Epidermal melanocyte (primary cell): ENCODE results near the gene AGO3.
"Not testable (repeated sequence)": the region's sequence is repeated elsewhere in the genome, so short reads cannot be mapped to it uniquely, and the experiment has no call there.

Experiments
- DNase-seq: peaks from one replicate; pipeline ENCODE4 v3.0.0; 2011; ENCODE audit warnings: low spot score; ENCODE audit not compliant: insufficient read length

The AGO3 gene

DNA sequence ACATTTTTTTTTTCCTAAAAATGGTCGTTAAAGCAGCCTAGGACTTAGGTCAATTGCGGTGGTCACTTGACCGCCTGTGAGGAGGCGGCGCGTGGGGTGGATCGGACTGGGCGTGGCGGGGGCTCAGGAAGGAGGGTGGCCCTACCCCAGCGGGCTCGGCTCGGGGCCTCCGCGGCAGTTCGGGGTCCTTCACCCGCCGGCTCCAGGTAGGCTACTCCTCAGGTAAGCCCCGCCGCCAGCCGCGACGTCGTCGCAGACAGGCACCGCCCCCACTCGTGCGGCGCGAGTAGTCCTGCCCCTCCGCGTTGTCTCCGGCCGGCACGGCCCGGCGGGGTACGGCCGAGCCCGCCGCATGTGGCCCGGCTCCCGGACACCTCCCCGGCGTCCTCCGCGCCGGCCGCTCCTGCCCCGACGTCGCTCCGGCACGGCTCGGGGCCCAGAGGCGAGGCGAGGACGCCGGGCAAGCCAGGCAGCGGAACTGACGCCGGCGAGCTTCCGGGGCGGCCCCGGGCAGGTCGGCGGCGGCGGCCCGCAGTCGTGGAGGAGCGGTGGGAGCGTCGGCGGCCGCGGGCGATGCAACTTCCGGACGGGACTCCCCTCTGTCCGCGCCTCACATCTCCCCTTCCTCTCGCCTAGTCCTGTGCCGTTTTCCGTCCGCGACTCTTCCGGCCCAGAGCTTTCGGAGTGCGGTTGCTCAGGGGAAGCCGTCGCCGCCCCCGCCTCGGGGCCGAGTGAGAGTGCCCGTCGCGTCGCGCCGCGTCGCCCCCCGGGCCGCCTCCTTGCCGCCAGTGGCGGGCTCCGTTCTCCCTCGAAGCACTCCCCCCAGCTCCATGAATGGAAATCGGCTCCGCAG is at the start of gene AGO3:
Gene AGO3, plus strand, starts transcription at position 513 of the 853 bp plus-strand sequence. Its CDS starts 322 bp downstream, at position 835.
- peak; percentile 63 for DNase-seq

DNA sequence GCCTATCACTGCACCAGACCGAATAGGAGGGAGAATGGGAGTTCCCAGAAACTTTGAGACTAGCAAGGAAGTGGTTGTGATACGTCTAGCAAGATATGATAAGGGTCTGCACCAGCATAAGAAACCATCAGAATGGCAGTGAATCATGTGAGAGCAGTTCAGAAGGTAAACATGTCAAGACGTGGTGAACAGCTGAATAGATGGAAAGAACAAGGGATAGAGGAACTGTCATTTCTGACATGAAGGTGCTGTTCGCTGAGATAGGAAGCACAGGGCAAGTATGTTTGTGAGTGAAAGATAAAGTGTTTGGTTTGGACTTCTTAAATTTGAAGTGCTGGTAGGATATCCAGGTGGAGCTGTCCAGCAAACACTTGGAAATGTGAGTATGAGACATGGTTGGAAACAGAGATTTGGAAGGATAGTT is 49.0 kb upstream of the AGO3 start:
- no peak for DNase-seq

DNA sequence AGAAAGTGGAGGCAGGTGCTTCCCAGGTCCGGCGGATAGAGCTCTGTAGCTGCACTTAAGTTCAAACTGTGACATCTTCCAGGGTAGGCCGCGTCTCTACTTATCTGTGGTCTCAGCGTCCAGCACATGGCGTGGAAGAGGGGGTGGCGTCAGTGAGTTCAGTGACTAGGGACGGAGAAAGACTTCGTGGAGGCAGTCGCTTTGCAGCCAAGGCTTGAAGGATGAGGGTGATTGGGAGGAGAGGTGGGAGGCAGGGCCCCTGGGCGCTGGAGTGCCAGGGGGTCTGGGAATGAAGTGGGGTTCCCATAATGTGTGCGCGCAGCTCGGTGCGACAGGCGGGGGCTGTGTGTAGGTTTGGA is 48.3 kb upstream of the AGO3 start:
- no peak for DNase-seq

DNA sequence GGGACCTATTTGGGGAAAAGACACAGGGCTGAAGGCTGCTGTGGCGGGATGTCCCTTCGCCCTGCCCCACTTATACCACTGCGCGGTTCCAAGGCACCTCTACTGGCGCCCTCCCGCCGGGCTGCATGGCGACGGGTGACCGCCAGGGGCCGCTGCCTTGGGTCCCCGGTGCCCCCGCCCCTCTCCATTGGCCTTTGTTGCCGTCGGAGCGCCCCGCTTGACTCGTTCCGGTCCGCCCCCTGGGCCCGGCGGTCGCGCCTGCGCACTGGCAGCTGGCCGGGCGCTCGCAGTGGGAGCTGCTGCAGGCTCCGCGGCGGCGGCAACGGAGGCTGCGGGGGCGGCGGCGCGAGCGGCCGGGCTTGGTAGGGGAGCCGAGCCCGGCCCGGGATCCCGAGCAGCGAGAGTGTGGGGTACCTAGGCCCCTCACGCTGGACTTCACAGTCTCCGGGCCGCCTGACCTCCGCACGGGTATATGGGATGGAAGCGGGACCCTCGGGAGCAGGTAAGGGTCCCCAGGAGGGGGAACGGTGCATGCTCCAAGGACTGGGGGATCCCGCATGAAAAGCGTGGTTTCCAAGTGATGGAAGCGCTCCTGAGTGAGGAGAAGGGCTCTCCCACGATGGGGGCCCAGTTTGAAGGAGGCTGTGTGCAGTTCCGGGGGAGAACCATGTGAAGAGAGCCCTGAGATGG is 47.8 kb upstream of the AGO3 start, which contains the start of gene AGO1:
Gene AGO1, plus strand, starts transcription at position 265 of the 690 bp plus-strand sequence. Its CDS starts 213 bp downstream, at position 478.
- DNase-seq: peak; percentile 98

DNA sequence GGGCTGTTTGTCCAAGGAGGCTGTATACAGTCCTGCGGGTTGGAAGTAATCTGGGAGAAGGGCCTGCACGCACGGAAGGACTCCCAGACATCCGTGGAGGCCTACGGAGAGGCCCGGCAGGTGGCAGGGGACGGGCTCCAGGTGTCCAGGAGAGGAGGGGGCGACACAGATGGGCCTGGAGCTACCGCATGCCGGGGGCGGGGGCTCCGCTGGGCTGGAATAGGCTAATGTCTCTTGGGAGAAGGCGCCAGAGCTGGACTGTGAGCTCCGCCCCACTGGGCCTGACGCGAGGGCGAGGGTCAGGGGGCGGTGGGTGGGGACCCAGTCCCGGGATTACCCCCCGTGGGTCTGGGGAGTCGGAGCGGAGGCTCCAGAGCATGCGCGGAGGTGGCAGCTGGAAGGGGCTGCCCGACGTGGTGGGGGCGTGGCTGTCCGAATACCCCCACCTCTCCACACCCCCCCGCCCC is 47.2 kb upstream of the AGO3 start:
- peak; percentile 42 for DNase-seq

DNA sequence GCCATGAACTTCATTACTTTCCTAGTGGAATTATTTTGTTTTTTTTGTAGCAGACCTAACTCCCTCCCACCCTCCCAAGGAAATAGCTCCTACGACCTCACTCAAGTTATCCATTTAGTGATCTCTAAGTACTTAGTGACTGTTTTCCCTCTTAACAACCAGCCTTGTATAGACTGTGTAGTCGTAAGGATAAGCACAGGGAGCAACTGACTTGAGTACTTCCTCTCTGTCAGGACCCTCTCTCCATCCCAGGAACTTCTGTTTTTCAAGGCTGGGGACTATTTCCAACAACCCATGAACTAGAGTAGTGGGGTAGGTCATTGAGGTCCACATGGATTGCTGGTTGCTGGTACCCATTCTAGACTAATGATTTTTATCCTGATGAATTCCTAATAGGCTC is 46.0 kb upstream of the AGO3 start:
- DNase-seq: no peak

DNA sequence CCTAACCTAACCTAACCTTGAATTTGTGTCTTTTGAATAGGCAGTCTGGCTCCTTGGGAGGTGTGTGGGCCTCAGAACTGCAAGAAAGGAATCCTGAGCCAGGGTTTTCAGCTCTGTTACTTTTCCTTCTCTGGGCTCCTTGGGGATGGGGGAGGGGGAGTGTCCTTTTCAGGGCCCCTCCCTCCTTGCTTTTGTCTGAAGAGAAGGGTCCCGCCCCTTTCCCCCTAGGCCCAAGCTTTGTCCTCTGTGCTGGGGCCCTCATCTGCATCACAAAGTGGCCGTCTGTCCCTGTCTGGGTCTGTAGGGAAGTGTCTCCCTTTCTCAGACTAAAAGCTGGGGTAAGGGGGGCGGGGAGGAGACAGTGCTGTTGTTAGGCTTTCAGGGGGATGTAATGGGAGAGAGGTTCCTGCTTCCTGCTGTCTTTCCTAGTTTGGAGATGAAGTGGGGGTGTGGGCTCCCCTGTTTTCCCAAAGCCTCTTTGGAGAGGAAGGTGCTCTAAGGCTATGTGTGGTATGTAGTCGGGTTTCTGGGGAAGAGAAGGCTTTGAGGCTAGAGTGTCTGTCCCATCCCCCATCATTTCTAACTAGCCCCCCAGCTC is 44.8 kb upstream of the AGO3 start:
- DNase-seq: no peak

DNA sequence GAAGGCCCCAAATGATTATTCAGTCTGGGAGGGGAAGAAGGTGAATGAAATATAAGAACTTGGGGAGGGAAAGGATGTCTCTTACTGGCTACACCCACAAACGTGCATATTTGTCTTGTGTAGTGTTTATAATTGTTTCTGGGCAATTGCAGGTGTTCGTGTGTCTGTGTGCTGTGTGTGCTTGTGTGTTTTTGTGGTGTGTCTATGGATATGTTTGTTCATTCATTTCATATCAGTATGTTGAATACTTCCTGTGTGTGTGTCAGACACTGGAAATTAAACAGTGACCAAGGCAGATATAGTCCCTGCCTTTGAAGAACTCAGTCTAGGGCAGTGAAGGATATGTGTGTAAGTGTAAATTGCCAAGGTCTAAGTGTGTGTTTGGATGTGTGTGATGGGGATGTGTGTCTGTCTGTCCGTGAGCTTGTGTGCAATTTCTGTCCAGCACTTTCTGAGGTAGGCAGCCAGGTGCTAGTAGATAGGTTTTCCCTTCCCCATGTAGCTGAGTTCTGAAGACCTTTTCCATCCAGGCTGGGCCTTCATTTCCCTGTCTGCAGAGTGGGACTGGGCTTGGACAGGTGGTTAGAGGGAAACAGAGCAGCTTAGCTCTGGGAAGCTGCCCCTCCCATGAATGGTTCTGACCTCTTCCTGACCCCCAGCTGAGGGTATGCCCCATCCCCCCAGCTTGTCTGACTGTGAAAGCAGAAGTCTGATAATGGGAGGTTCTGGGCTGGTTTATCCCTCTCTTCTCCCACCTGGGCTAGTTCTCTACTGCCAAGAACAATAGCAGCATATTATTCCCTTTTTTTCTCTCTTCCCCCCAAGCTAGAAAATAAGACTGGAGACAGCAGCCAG is 44.1 kb upstream of the AGO3 start:
- DNase-seq: no peak

DNA sequence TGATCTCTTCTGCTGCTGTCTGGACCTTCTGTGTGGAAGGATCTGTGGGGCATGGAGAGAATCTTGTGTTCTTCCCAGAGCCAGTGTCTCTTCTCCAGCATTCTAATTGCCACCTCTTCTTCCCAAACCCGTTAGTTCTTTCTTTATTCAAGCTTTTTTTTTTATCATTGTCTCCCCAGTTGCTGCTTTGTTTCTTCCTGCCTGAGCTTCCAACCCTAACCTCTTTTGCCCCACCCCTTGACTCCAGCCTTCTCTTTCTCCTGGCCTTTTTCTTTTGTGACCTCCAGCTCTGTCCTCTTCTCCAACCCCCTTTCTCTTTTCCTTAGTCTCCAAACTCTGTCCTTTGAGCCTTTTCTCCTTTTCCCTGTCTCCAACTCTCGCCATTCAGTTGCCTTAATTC is 43.4 kb upstream of the AGO3 start:
- DNase-seq: no peak

DNA sequence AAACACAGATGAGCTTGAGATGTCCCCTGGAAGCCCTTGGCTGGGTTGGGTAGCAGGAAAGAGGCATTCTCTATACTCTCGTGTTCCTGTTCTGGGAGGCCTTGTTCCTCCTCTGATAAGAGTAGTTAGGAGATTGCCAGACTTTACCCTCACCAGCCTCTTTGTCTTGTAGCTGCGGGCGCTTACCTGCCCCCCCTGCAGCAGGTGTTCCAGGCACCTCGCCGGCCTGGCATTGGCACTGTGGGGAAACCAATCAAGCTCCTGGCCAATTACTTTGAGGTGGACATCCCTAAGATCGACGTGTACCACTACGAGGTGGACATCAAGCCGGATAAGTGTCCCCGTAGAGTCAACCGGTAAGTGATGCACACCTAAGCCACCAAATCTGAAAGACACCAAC is 42.6 kb upstream of the AGO3 start:
- DNase-seq: no peak

DNA sequence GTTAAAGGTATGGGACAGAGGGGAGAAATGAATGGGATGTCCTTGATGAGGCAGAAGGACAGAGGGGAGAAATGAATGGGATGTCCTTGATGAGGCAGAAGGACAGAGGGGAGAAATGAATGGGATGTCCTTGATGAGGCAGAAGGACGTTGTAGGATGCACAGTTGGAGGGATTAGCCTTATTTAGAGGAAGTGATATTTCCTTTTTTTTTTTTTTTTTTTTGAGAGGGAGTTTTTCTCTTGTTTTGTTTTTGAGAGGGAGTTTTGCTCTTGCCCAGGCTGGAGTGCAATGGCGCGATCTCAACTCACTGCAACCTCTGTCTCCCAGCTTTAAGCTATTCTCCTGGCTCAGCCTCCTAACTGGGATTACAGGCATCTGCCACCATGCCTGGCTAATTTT is 41.9 kb upstream of the AGO3 start:
- not testable (repeated sequence) for DNase-seq

DNA sequence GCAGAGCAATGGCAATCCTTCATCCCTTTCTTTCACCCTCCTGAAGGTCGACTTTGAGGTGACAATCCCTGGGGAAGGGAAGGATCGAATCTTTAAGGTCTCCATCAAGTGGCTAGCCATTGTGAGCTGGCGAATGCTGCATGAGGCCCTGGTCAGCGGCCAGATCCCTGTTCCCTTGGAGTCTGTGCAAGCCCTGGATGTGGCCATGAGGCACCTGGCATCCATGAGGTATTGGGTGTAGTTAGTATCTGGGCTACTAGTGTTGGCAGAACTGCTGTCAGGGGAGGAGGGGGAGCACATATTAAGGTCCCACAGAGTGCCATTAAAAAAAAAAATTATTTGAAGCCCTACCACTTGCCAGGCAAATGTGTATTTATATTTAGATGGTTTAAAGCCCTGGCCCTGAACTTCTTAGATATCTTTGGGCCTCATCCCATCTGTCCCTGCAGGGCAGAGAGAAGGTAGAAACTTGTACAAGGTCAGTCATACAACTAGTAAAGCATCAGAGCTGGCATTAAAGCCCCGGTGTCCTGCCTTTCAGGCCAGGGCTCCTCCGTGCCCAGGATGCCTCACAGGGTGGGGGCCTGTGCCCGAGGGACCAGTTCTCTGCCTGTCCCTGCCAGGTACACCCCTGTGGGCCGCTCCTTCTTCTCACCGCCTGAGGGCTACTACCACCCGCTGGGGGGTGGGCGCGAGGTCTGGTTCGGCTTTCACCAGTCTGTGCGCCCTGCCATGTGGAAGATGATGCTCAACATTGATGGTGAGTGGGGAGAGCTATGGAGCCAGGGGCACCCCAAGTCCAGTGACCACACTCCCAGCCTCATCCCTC is 37.6 kb upstream of the AGO3 start:
- DNase-seq: no peak

DNA sequence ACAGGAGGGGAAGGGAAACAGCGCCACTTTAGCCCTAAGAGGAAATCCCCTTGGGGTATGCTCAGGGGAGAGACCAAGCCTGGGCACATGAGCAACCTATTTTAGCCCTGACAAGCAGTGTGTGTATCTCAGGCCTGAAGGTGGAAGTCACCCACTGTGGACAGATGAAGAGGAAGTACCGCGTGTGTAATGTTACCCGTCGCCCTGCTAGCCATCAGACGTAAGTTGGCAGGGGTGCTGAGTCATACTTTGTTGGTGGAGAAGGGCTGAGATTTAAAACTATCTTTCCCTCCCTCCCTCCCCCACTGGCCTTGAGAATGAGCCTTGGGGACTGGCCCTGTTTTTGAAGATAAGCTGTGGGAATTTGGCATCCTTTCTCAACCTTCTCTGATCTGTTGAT is 36.7 kb upstream of the AGO3 start:
- DNase-seq: no peak

DNA sequence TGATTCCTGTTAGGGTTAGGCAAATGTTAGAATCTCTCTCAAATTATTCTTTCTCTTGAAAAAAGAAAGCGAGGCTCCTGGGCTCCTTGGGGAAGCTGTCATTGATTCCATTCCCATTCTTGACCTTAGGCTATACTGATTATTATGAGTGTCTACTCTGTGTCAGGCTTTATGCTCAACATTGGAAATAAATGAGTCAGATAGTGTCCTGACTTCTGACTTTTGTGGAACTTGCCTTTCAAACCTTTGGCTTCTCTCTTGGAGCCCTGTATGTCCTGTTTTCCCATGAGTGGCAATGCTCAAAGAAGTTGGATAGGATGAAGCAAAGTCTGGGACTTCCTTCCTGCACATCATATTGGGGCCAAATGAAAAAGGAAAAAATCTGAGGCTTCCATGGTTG is 36.2 kb upstream of the AGO3 start:
- no peak for DNase-seq

DNA sequence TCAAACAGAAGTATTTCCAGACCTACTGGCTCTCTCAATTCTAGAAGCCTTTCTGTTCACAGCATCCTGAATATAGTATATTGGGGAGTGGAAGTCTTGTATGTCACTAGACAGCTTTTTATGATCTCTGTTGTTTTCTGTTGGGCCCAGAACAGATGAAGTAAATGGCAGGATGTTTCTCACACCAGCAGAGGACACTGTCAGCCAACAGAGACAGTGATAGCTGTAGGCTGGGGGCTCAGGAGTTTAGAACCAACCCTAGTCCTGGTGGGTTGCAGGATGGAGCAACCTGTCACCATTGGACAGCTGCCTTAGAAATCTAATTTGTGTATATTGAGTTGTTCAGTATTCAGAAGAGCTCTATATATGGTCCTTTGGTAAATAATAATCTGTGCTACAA is 31.0 kb upstream of the AGO3 start:
- no peak for DNase-seq

DNA sequence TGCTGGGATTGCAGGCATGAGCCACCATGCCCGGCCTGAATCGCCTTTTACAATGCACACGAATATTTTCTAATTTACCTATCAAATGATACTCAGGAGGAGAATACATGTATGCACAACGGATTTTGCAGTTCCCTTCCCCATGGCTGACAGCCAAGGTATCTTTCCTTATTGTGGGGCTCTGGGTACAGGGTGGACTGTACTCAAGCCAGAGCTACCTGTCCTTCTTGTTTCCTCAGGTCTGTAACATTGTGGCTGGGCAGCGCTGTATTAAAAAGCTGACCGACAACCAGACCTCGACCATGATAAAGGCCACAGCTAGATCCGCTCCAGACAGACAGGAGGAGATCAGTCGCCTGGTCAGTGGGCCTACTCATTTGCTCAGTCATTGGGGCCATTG is 29.7 kb upstream of the AGO3 start:
- DNase-seq: no peak

DNA sequence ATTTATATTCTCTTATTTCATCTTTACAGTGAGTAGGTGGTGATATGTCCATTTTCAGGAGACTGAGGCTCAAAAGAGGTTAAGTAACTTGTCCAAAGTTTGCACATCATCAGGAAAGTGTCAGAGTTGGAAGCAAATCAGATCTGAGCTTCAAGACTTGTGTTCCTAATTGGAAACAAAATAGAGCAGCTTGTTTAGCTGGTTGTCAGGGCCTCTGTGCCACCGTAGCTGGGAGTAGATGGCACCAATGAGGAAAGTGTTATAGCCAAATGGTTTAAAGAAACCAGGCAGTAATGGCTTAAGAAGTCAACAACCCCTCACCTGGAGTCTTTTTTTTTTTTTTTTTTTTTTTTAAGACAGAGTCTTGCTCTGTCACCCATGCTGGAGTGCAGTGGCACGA is 28.2 kb upstream of the AGO3 start:
- no peak for DNase-seq

DNA sequence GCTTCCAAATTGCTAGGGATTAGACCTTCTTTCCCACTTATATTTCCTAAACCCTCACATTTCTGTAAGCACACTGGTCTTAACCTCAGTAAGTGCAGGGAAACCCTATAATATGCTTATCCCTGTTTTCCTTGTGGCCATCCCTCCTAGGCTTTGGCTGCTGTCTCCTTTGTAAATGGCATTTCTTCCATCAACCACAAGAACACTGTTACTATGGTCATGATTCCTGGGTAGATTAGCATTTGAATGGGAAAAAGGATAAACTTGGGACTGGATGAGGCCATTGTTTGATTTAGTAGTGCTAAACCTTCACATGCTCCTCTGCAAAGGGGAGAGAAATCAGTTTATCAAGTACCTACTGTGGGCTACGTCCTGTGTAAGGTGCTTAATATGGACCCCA is 16.2 kb upstream of the AGO3 start:
- DNase-seq: no peak

DNA sequence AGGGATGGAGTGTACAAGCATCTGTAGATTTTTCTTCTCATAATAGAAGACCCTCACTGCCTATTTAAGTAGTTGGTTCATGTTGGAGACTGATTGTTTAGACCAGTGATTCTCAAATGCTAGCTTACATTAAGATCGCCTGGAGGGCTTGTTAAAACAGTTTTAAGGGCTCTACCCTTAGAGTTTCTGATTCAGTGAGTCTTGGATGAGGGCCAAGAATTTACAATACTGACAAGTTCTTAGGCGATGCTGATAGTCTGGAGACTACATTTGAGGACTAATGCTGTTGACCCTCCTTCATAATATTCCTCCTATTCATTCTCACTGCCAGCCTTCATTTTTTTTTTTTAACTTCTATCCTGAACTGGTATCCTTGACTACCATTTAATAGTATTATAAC is 15.2 kb upstream of the AGO3 start:
- no peak for DNase-seq

DNA sequence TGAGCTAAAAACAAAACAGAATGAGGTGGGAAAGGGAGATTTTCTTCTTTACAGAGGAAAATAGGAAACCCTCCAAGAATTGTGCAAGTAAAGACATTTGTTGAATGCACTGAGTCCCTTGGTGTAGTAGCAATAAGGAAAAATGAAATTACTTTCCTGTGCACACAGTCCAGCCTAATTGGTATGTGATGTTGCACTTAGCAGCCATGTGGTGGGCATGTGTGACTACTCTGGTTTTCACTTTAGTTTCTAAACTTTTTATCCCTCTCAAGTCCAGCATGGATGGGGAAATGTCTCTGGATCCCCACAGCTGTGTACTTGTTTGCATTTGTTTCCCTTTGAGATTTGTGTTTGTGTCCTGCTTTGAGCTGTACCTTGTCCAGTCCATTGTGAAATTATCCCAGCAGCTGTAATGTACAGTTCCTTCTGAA is 7.1 kb upstream of the AGO3 start:
- DNase-seq: no peak
